ENCODE measurements around the gene POLG.
A peak's percentile ranks its signal among the peaks of the same experiment; 100 is the strongest.

POLG gene

DNA sequence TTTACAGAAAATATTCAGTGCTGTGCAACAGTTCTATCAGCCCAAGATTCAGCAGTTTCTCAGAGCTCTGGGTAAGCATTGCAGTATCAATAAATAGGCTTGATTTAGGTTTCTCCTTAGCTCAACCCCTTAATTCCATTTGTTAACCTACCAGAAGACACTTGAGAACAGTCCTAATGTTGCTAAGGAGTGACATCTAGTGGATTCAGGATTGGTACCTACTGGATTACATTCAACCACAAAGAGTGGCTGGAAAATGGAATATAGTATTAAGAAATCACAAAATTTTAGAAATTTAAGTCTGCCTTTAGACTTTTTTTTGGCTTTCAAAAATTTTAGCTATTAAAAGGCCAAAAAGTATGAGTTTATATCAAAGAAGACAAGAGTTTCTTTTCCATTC, 34.7 kb downstream of the POLG start:
- no peak overlapping the region for H2BK120ac ChIP-seq (ENCODE audit: low read depth, low read length)
- peaks cover 13% of the 10 kb centered on the region for H3K9me3 ChIP-seq (ENCODE audit: control insufficient read depth, low read length)
- no peak overlapping the region for H3K4ac ChIP-seq (ENCODE audit: low read depth in 1 of 2, low read length in 2 of 2)
- DNase-seq, result peak; percentile 44
- H3K9ac ChIP-seq (ENCODE audit: low read length), result no peak overlapping the region
- H3K79me1 ChIP-seq (replicated peaks; ENCODE audit: low read length, poor library complexity, severe bottlenecking), result no peaks in the 10 kb centered on the region
- H4K8ac ChIP-seq (ENCODE audit: low read length), result no peak overlapping the region
- H3K18ac ChIP-seq (ENCODE audit: low read depth in 1 of 2, low read length in 2 of 2), result no peak overlapping the region
- no peaks in the 10 kb centered on the region for H3K27me3 ChIP-seq (ENCODE audit: control insufficient read depth in 1 of 2, insufficient read depth in 1 of 2, low read length in 2 of 2)
- H2BK15ac ChIP-seq (ENCODE audit: low read depth, poor library complexity, severe bottlenecking), result no peak overlapping the region
- H2BK5ac ChIP-seq (ENCODE audit: low read depth, low read length, poor library complexity, severe bottlenecking), result no peak overlapping the region
- H3K4me3 ChIP-seq (ENCODE audit: insufficient read depth in 1 of 2, low read depth in 1 of 2, low read length in 2 of 2), result no peak overlapping the region
- peaks cover 5 to 30% of the 10 kb centered on the region in 2 experiments for H3K36me3 ChIP-seq (ENCODE audit: control insufficient read depth in 1 of 2, insufficient read depth in 2 of 2, low read depth in 1 of 2, low read length in 2 of 2)
- H2BK12ac ChIP-seq (ENCODE audit: low read length in 2 of 2), result no peak overlapping the region
- H3K14ac ChIP-seq (ENCODE audit: low read length in 2 of 2), result no peak overlapping the region
- H2AFZ ChIP-seq (ENCODE audit: low read depth, low read length), result no peak overlapping the region
- H3K23ac ChIP-seq (ENCODE audit: low read length in 2 of 2), result no peak overlapping the region
- H2AK5ac ChIP-seq (ENCODE audit: low read length, severe bottlenecking), result no peak overlapping the region
- no peak overlapping the region for H4K91ac ChIP-seq (ENCODE audit: low read length)
- no peak overlapping the region for H3K4me2 ChIP-seq (ENCODE audit: low read length, poor library complexity, severe bottlenecking)
- no peaks in the 10 kb centered on the region for H3K4me1 ChIP-seq (ENCODE audit: control insufficient read depth, insufficient read depth, low read depth, low read length)
- H3K27ac ChIP-seq (ENCODE audit: low read length, poor library complexity, severe bottlenecking), result no peak overlapping the region

DNA sequence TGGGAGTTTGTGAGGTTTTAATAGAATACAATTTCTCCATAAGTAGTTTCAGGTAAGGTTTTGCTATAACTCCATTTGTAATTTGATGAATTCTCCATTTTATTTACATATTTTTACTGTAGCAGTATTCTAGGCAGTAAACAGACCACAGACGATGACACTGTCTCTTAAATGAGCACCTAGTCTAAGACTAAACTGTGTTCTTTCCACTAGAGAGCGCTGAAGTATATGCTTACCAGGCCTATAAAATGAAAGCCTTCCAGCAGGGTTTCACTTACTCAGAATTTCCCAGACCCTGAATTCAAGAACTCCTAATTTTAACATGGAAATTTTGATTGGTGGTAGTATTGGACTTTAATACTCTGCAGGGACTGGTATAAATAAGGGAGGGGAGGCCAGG, 41.6 kb downstream of the POLG start:
- Histone ChIP-seq H3K9me3 (ENCODE audit: control insufficient read depth, low read length) (no peaks in the 10 kb centered on the region), H3K14ac (ENCODE audit: low read length in 2 of 2) (no peak overlapping the region), H3K36me3 (ENCODE audit: control insufficient read depth in 1 of 2, insufficient read depth in 2 of 2, low read depth in 1 of 2, low read length in 2 of 2) (peaks cover 0 to 17% of the 10 kb centered on the region in 2 experiments), H3K23ac (ENCODE audit: low read length in 2 of 2) (no peak overlapping the region), H2BK15ac (ENCODE audit: low read depth, poor library complexity, severe bottlenecking) (no peak overlapping the region), H3K4me3 (ENCODE audit: insufficient read depth in 1 of 2, low read depth in 1 of 2, low read length in 2 of 2) (no peak overlapping the region), H2BK12ac (ENCODE audit: low read length in 2 of 2) (no peak overlapping the region), H3K9ac (ENCODE audit: low read length) (no peak overlapping the region), H3K27me3 (ENCODE audit: control insufficient read depth in 1 of 2, insufficient read depth in 1 of 2, low read length in 2 of 2) (no peaks in the 10 kb centered on the region), H2AFZ (ENCODE audit: low read depth, low read length) (no peak overlapping the region), H3K4ac (ENCODE audit: low read depth in 1 of 2, low read length in 2 of 2) (no peak overlapping the region), H3K18ac (ENCODE audit: low read depth in 1 of 2, low read length in 2 of 2) (no peak overlapping the region), H4K91ac (ENCODE audit: low read length) (no peak overlapping the region), H2AK5ac (ENCODE audit: low read length, severe bottlenecking) (no peak overlapping the region), H3K4me1 (ENCODE audit: control insufficient read depth, insufficient read depth, low read depth, low read length) (no peaks in the 10 kb centered on the region), H4K8ac (ENCODE audit: low read length) (no peak overlapping the region), H3K79me1 (replicated peaks; ENCODE audit: low read length, poor library complexity, severe bottlenecking) (no peaks in the 10 kb centered on the region), H3K27ac (ENCODE audit: low read length, poor library complexity, severe bottlenecking) (no peak overlapping the region), H2BK120ac (ENCODE audit: low read depth, low read length) (no peak overlapping the region), H2BK5ac (ENCODE audit: low read depth, low read length, poor library complexity, severe bottlenecking) (no peak overlapping the region), H3K4me2 (ENCODE audit: low read length, poor library complexity, severe bottlenecking) (no peak overlapping the region)
- WGBS, result 96% methylated on average over 2 of the region's 2 CpGs
- DNase-seq, result no peak

DNA sequence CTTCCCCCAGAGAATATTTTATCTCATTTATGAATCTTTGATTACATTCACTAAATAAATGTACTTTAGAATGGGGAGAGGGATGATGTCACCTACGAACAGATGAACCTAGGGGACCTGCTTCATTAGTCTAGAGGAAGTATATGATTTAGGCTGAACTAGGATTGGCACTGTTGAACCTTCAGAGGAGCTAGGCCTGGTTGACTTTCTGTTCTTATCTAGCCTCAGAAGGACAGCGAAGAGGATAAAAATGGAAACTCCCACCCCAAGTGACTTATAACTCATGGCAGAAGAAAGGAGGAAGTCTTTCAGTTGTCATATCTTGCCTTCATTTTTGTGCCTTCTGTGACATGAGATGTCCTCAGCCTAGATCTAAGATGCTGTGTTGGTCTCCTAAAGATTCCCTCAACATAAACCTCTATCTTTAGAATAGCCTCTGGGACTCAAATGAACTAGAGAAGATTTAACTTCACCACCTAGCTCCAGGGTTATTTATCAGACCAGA, 42.6 kb downstream of the POLG start:
- Histone ChIP-seq H3K4me2 (ENCODE audit: low read length, poor library complexity, severe bottlenecking) (no peak overlapping the region), H2BK12ac (ENCODE audit: low read length in 2 of 2) (no peak overlapping the region), H2BK120ac (ENCODE audit: low read depth, low read length) (no peak overlapping the region), H3K9ac (ENCODE audit: low read length) (no peak overlapping the region), H4K8ac (ENCODE audit: low read length) (no peak overlapping the region), H3K9me3 (ENCODE audit: control insufficient read depth, low read length) (no peaks in the 10 kb centered on the region), H3K27ac (ENCODE audit: low read length, poor library complexity, severe bottlenecking) (no peak overlapping the region), H3K27me3 (ENCODE audit: control insufficient read depth in 1 of 2, insufficient read depth in 1 of 2, low read length in 2 of 2) (no peaks in the 10 kb centered on the region), H3K36me3 (ENCODE audit: control insufficient read depth in 1 of 2, insufficient read depth in 2 of 2, low read depth in 1 of 2, low read length in 2 of 2) (peaks cover 0 to 23% of the 10 kb centered on the region in 2 experiments), H3K79me1 (replicated peaks; ENCODE audit: low read length, poor library complexity, severe bottlenecking) (no peaks in the 10 kb centered on the region), H2BK15ac (ENCODE audit: low read depth, poor library complexity, severe bottlenecking) (no peak overlapping the region), H3K23ac (ENCODE audit: low read length in 2 of 2) (no peak overlapping the region), H2AK5ac (ENCODE audit: low read length, severe bottlenecking) (no peak overlapping the region), H2AFZ (ENCODE audit: low read depth, low read length) (no peak overlapping the region), H3K4me1 (ENCODE audit: control insufficient read depth, insufficient read depth, low read depth, low read length) (no peaks in the 10 kb centered on the region), H2BK5ac (ENCODE audit: low read depth, low read length, poor library complexity, severe bottlenecking) (no peak overlapping the region), H4K91ac (ENCODE audit: low read length) (no peak overlapping the region), H3K14ac (ENCODE audit: low read length in 2 of 2) (no peak overlapping the region), H3K4ac (ENCODE audit: low read depth in 1 of 2, low read length in 2 of 2) (no peak overlapping the region), H3K4me3 (ENCODE audit: insufficient read depth in 1 of 2, low read depth in 1 of 2, low read length in 2 of 2) (no peak overlapping the region), H3K18ac (ENCODE audit: low read depth in 1 of 2, low read length in 2 of 2) (no peak overlapping the region)
- no peak for DNase-seq
- WGBS, result 100% methylated on average over 2 of the region's 2 CpGs

DNA sequence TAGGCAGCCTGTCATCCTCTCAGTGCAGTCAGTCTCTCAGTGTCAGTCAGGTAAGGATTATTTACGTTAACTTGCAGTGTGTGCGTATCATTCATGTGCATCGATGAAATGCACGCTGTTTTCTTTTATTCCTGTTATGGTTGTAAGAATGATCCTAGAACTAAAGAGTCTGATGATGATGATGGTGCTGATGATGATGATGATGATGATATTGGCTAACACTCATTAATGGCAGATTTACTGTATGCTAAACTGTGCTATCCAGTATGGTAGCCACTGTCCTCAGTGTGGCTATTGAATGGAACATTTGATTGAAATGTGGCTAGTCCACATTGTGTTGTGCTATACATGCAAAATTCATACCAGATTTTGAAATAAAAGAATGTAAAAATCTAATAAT, 51.4 kb downstream of the POLG start:
- Histone ChIP-seq H3K27me3 (ENCODE audit: control insufficient read depth in 1 of 2, insufficient read depth in 1 of 2, low read length in 2 of 2) (no peaks in the 10 kb centered on the region), H3K14ac (ENCODE audit: low read length in 2 of 2) (no peak overlapping the region), H2BK5ac (ENCODE audit: low read depth, low read length, poor library complexity, severe bottlenecking) (no peak overlapping the region)

More for the DNA sequence above, 51.4 kb downstream of the POLG start:
- Histone ChIP-seq H3K36me3 (ENCODE audit: control insufficient read depth in 1 of 2, insufficient read depth in 2 of 2, low read depth in 1 of 2, low read length in 2 of 2) (peaks cover 3 to 20% of the 10 kb centered on the region in 2 experiments), H3K4me1 (ENCODE audit: control insufficient read depth, insufficient read depth, low read depth, low read length) (no peaks in the 10 kb centered on the region), H3K4me2 (ENCODE audit: low read length, poor library complexity, severe bottlenecking) (no peak overlapping the region), H3K9ac (ENCODE audit: low read length) (no peak overlapping the region), H3K18ac (ENCODE audit: low read depth in 1 of 2, low read length in 2 of 2) (no peak overlapping the region), H2AK5ac (ENCODE audit: low read length, severe bottlenecking) (no peak overlapping the region), H2BK15ac (ENCODE audit: low read depth, poor library complexity, severe bottlenecking) (no peak overlapping the region), H4K91ac (ENCODE audit: low read length) (no peak overlapping the region), H2BK120ac (ENCODE audit: low read depth, low read length) (no peak overlapping the region), H4K8ac (ENCODE audit: low read length) (no peak overlapping the region), H3K23ac (ENCODE audit: low read length in 2 of 2) (no peak overlapping the region), H3K4ac (ENCODE audit: low read depth in 1 of 2, low read length in 2 of 2) (no peak overlapping the region), H3K4me3 (ENCODE audit: insufficient read depth in 1 of 2, low read depth in 1 of 2, low read length in 2 of 2) (no peak overlapping the region), H3K9me3 (ENCODE audit: control insufficient read depth, low read length) (peaks cover 3% of the 10 kb centered on the region), H2AFZ (ENCODE audit: low read depth, low read length) (no peak overlapping the region), H2BK12ac (ENCODE audit: low read length in 2 of 2) (no peak overlapping the region), H3K79me1 (replicated peaks; ENCODE audit: low read length, poor library complexity, severe bottlenecking) (no peaks in the 10 kb centered on the region), H3K27ac (ENCODE audit: low read length, poor library complexity, severe bottlenecking) (no peak overlapping the region)
- WGBS, result 84% methylated on average over 4 of the region's 4 CpGs
- no peak for DNase-seq
